Fibroblast of villous mesenchyme (primary cell): ENCODE results near the gene TCF23. TPM values are rescaled to one million over a fixed set of nuclear protein-coding genes. Genes with fewer than 3 reads are reported as not detected.

Source experiments
- DNase-seq: peaks from one replicate; pipeline ENCODE4 v3.0.0-alpha.2; 2010; ENCODE audit warnings: low read depth
- H3K4me3 ChIP-seq: 2 replicates; pipeline ENCODE4 v1.5.1; 2011; ENCODE audit warnings: low read depth, mild to moderate bottlenecking, low read length
- total RNA-seq: library from RNA; depleted of rRNA; stranded (reverse); fragments of >200 nt; gene quantifications from 2 replicates; pipeline ENCODE4 v1.2.3, GENCODE V29; 2012
- TF ChIP-seq, protein P1 (sequence below): IDR thresholded peaks from 2 replicates; pipeline ENCODE4 v1.5.1; 2012; ENCODE audit warnings: low read depth, mild to moderate bottlenecking, low read length; ENCODE audit not compliant: insufficient read depth

The TCF23 gene
- total RNA-seq, 1 donor: not detected

- TF ChIP-seq, protein P1, sequence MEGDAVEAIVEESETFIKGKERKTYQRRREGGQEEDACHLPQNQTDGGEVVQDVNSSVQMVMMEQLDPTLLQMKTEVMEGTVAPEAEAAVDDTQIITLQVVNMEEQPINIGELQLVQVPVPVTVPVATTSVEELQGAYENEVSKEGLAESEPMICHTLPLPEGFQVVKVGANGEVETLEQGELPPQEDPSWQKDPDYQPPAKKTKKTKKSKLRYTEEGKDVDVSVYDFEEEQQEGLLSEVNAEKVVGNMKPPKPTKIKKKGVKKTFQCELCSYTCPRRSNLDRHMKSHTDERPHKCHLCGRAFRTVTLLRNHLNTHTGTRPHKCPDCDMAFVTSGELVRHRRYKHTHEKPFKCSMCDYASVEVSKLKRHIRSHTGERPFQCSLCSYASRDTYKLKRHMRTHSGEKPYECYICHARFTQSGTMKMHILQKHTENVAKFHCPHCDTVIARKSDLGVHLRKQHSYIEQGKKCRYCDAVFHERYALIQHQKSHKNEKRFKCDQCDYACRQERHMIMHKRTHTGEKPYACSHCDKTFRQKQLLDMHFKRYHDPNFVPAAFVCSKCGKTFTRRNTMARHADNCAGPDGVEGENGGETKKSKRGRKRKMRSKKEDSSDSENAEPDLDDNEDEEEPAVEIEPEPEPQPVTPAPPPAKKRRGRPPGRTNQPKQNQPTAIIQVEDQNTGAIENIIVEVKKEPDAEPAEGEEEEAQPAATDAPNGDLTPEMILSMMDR: no peak
- DNase-seq: no peak
- no peak overlapping the region for H3K4me3 ChIP-seq
These were observed 9.7 kb downstream of the TCF23 start for GRCh38 chr2:27158468-27158867.

- H3K4me3 ChIP-seq: no peak overlapping the region
- TF ChIP-seq, protein P1: no peak
- no peak for DNase-seq
These were observed 10.5 kb downstream of the TCF23 start for GRCh38 chr2:27159271-27159670.

DNA sequence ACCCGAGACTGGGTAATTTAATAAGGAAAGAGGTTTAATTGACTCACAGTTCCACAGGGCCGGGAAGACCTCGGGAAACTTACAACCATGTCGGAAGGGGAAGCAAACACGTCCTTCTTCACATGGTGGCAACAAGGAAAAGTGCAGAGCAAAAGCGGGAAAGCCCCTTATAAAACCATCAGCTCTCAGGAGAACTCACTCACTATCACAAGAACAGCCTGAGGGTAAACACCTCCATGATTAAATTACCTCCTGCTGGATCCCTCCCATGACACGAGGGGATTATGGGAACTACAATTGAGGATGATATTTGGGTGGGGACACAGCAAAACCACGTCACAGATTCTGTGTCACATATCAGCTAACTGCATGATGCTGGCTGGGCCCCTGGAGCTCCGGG, 11.4 kb downstream of the TCF23 start:
- DNase-seq: no peak

DNA sequence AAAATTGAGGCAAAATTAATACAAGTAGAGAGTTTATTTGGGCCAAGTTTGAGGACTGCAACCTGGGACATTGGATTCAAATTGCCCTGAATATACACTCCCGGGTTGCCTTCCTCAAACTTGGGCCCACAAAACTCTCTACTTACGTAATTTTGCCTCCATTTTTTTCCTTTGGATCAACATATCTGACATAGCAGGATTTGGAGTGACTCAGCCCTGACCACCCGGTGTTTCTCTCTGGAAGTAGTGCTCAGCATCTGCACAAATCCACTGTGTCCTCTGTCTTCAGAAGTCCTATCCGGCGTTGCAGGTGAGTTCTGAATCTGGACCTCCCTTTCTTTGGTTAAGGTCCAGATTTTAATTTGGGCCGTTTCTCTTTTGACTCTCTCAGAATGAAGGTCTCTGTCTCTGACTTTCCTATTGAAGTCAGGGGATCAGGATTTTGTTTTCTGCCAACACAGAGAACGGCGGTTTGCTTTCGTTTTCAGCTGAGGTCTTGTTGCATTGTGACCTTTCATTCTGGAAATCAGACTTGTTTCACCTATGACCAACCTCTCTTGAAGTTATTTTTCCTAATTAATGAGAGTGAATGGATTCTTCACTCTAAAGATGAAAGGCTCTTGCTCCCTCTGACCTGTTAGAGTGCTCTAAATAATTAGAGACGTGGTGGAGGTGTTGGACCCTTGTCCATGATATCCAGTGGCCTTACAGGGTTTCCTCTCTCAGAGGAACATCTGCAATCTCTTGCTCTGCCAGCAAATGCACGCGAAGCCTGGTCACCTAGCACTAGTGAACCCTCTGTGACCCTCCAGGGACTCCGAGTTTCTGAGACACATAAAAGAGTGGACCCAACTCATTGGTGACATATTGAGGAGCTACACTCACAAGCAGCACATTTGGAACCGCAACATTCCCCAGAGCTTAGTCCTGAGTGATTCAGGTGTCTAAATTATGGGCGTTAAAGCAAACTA, 13.6 kb downstream of the TCF23 start:
- peak overlapping the region; percentile 10 for H3K4me3 ChIP-seq
- DNase-seq: peak; percentile 56
- TF ChIP-seq, protein P1: no peak

More for the DNA sequence above, 11.4 kb downstream of the TCF23 start:
- H3K4me3 ChIP-seq: no peak overlapping the region
- TF ChIP-seq, protein P1: no peak

DNA sequence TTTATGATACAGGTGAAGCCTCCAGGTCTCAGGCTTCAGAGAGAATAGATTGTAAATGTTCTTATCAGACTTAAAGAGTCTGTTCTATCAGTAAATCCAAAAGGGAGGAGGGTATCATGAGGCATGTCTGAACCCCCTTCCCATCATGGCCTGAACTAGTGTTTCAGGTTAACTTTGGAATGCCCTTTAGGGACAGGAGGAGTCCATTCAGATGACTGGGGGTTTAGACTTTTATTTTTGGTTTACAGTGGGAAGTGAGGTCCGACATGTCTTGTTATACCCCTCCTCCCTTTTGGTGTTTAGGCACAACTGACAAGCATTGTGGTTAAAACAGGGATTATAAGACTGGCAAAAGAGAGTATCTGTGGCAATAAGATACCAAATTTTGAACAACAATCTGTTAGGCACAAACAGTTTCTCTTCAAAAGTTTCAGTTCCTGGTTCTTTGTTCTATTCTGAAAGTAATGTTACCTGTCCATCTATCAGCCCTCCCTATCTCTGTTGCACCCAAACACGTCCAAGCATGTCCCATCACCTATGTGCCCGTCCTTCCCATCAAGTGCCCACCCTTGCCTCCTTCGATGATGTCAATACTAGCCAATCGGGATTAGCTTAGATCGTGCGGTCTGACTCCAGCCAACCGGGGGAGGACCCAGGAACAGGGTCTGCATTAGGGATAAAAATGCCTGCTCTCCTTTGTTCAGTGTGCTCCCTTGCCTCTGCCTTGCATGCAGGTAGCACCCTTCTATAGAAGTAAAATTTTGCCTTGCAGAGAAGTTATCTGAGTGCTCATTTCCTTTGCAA, 16.4 kb downstream of the TCF23 start:
- TF ChIP-seq, protein P1: no peak
- H3K4me3 ChIP-seq: no peak overlapping the region
- DNase-seq: no peak

- no peak overlapping the region for H3K4me3 ChIP-seq
- TF ChIP-seq, protein P1: no peak
- DNase-seq: no peak
These were observed 22.0 kb downstream of the TCF23 start for GRCh38 chr2:27170581-27171337.
